Transverse colon (tissue), 4 donors: ENCODE results near the gene AKAP9.

ENCODE experiments used
- CTCF ChIP-seq, 5 experiments: fragments of 200-600 bp in 3 of 5; fragments of 450-650 bp in 2 of 5; sonication (generic) in 3 of 5; IDR thresholded peaks; 1 replicate in 2 of 5; 2 replicates in 3 of 5; pipeline ENCODE4 v1.5.1; 2016 to 2017; ENCODE audit warnings: antibody characterized with exemption in 5 of 5, inconsistent platforms in 3 of 5, mild to moderate bottlenecking in 2 of 5, moderate library complexity in 1 of 5
- POLR2A ChIP-seq: fragments of 450-650 bp; IDR thresholded peaks from one replicate; pipeline ENCODE4 v1.6.1; 2016; ENCODE audit warnings: antibody characterized with exemption, mild to moderate bottlenecking, moderate library complexity
- POLR2AphosphoS5 ChIP-seq, 3 donors: sonication (generic); formaldehyde crosslinking; IDR thresholded peaks; one replicate each; pipeline ENCODE4 v1.6.1; 2016; ENCODE audit warnings: antibody characterized with exemption in 3 of 3

DNA sequence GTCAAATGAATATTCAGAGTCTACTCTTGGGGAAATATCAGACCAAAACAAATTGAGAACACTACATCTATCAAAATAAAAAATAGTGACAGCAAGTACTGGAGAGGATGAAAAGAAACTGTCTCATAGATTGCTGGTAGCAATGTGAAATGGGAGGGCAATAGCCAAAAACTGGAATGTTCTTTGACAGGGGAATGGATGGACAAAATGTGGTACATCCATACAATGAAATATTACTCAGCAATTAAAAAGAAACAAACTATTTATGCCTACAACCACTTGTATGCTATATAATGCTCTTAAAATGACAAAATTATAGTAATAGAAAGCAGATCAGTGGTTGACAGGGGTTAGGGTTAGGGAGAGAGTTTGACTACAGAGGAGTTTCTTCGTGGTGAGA lies 147.6 kb downstream of the AKAP9 start:
- TF ChIP-seq CTCF (IDR thresholded peaks at IDR 0.05), result no peak
- TF ChIP-seq POLR2A, result no peak
- no peak for TF ChIP-seq POLR2AphosphoS5 (IDR thresholded peaks at IDR 0.05)
